ENCODE data around the gene PKP4.

- no peak for TF ChIP-seq CTCF (conservative IDR thresholded peaks at IDR 0.05 in 1 of 2, IDR thresholded peaks at IDR 0.05 in 1 of 2; ENCODE audit: low read depth in 1 of 2, low read length in 2 of 2)
- no peak for TF ChIP-seq EZH2 (IDR thresholded peaks at IDR 0.05; ENCODE audit: low read length, missing control alignments)
Measured at GRCh38 chr2:158677542-158677941, 220.8 kb downstream of the PKP4 start.
